T1000 (cell line): ENCODE measurements around the gene BACH2.
"Not testable (repeated sequence)": the region's sequence is repeated elsewhere in the genome, so short reads cannot be mapped to it uniquely, and the experiment has no call there.

Experiments
- DNase-seq: peaks from one replicate; lab custom pipeline; 2025; ENCODE audit warnings: mixed read lengths; lab: John Stamatoyannopoulos, UW

BACH2 gene

GRCh38 chr6:90212274-90212673 lies 84.4 kb downstream of the BACH2 start:
- DNase-seq: no peak

GRCh38 chr6:90209527-90209926 lies 87.1 kb downstream of the BACH2 start:
- DNase-seq: no peak

GRCh38 chr6:90208690-90209089 lies 88.0 kb downstream of the BACH2 start:
- not testable (repeated sequence) for DNase-seq

- DNase-seq: no peak
Measured at GRCh38 chr6:90204327-90205056, 92.2 kb downstream of the BACH2 start.

GRCh38 chr6:90203672-90204071 lies 93.0 kb downstream of the BACH2 start:
- no peak for DNase-seq

- no peak for DNase-seq
Measured at GRCh38 chr6:90202156-90202555, 94.5 kb downstream of the BACH2 start.

- DNase-seq: no peak
Measured at GRCh38 chr6:90199900-90200299, 96.7 kb downstream of the BACH2 start.

- DNase-seq: no peak
Measured at GRCh38 chr6:90198758-90199425, 97.8 kb downstream of the BACH2 start.

GRCh38 chr6:90197854-90198496 lies 98.7 kb downstream of the BACH2 start:
- DNase-seq: no peak

GRCh38 chr6:90195094-90195829 lies 101.4 kb downstream of the BACH2 start:
- DNase-seq: no peak

GRCh38 chr6:90194371-90194841 lies 102.2 kb downstream of the BACH2 start:
- no peak for DNase-seq

GRCh38 chr6:90193359-90193758 lies 103.3 kb downstream of the BACH2 start:
- no peak for DNase-seq

GRCh38 chr6:90192857-90193256 lies 103.8 kb downstream of the BACH2 start:
- no peak for DNase-seq

- no peak for DNase-seq
Measured at GRCh38 chr6:90190752-90191395, 105.8 kb downstream of the BACH2 start.

- no peak for DNase-seq
Measured at GRCh38 chr6:90190131-90190530, 106.5 kb downstream of the BACH2 start.

GRCh38 chr6:90187437-90188121 lies 109.1 kb downstream of the BACH2 start:
- no peak for DNase-seq

GRCh38 chr6:90186637-90187371 lies 109.8 kb downstream of the BACH2 start:
- DNase-seq: no peak

- DNase-seq: no peak
Measured at GRCh38 chr6:90186026-90186425, 110.6 kb downstream of the BACH2 start.

- DNase-seq: no peak
Measured at GRCh38 chr6:90184334-90185298, 112.0 kb downstream of the BACH2 start.
